Measurements from ENCODE around the gene PPAT.
"Not testable (repeated sequence)": the region's sequence is repeated elsewhere in the genome, so short reads cannot be mapped to it uniquely, and the experiment has no call there.

The PPAT gene

GRCh38 chr4:56435140-56435926 is at the start of gene PPAT:
Gene PPAT (minus strand): TSS chr4:56435615. CDS start chr4:56435477, 138 bp downstream.
- no peaks in the 10 kb centered on the region for H3K36me3 ChIP-seq (ENCODE audit: control insufficient read depth, insufficient read depth, low read length)
- peak within 1 kb of the TSS; percentile 84 for H3K4me3 ChIP-seq (ENCODE audit: low read length)
- no peaks in the 10 kb centered on the region for H3K27me3 ChIP-seq (ENCODE audit: control insufficient read depth, insufficient read depth, low read length)
- H3K9me3 ChIP-seq (ENCODE audit: control insufficient read depth, low read length), result no peaks in the 10 kb centered on the region
- no peaks in the 10 kb centered on the region for H3K4me1 ChIP-seq (ENCODE audit: control insufficient read depth, insufficient read depth, low read length)
- peak within 1 kb of the TSS; percentile 76 for H3K9ac ChIP-seq (ENCODE audit: low read length)

GRCh38 chr4:56480691-56481090 is 45.3 kb upstream of the PPAT start:
- no peaks in the 10 kb centered on the region for H3K4me1 ChIP-seq (ENCODE audit: control insufficient read depth, insufficient read depth, low read length)
- H3K9me3 ChIP-seq (ENCODE audit: control insufficient read depth, low read length), result no peaks in the 10 kb centered on the region
- no peak overlapping the region for H3K4me3 ChIP-seq (ENCODE audit: low read length)
- H3K9ac ChIP-seq (ENCODE audit: low read length), result no peak overlapping the region
- H3K27me3 ChIP-seq (ENCODE audit: control insufficient read depth, insufficient read depth, low read length), result no peaks in the 10 kb centered on the region
- H3K36me3 ChIP-seq (ENCODE audit: control insufficient read depth, insufficient read depth, low read length), result no peaks in the 10 kb centered on the region

DNA sequence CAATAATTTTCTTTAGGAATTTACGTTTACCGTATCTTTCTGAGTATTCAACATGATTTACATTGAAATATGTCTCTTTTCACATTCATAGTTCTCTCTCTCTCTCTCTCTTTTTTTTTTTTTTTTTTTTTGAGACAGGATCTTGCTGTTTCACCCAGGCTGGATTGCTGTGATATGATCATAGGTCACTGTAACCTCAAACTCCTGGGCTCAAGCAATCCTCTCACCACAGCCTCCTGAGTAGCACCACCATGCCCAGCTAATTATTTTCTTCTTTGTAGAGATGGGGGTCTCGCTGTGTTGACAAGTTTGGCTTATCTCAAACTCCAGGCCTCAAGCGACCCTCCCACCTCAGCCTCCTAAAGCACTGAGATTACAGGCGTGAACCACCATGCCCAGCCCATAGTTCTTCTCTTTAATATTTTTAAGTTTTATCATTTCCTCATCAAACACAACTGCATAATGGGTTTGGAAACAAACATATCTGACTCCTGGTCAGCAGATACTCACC is 41.8 kb upstream of the PPAT start:
- Histone ChIP-seq H3K9me3 (ENCODE audit: control insufficient read depth, low read length) (no peaks in the 10 kb centered on the region), H3K36me3 (ENCODE audit: control insufficient read depth, insufficient read depth, low read length) (no peaks in the 10 kb centered on the region), H3K4me1 (ENCODE audit: control insufficient read depth, insufficient read depth, low read length) (no peaks in the 10 kb centered on the region), H3K4me3 (ENCODE audit: low read length) (no peak overlapping the region), H3K27me3 (ENCODE audit: control insufficient read depth, insufficient read depth, low read length) (no peaks in the 10 kb centered on the region), H3K9ac (ENCODE audit: low read length) (no peak overlapping the region)

DNA sequence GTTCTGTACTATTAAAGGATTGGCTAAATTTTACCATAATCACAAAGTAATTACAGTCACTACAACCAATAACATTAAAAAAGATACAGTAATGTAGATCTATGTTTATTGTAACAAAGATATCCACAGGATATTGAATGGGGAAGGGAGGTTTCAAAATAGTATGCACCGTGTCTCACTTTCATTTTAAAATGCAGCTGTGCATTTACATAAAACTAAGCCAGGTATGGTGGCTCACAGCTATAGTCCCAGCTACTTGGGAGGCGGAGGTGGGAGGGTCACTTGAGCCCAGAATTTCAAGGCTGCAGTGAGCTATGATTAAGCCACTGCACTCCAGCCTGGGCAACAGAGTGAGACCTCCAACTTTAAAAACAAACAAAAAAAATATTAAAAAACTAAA is 40.5 kb upstream of the PPAT start:
- no peaks in the 10 kb centered on the region for H3K36me3 ChIP-seq (ENCODE audit: control insufficient read depth, insufficient read depth, low read length)
- no peak overlapping the region for H3K9ac ChIP-seq (ENCODE audit: low read length)
- no peaks in the 10 kb centered on the region for H3K9me3 ChIP-seq (ENCODE audit: control insufficient read depth, low read length)
- no peaks in the 10 kb centered on the region for H3K27me3 ChIP-seq (ENCODE audit: control insufficient read depth, insufficient read depth, low read length)
- H3K4me3 ChIP-seq (ENCODE audit: low read length), result no peak overlapping the region
- H3K4me1 ChIP-seq (ENCODE audit: control insufficient read depth, insufficient read depth, low read length), result no peaks in the 10 kb centered on the region

- no peaks in the 10 kb centered on the region for H3K27me3 ChIP-seq (ENCODE audit: control insufficient read depth, insufficient read depth, low read length)
- H3K4me1 ChIP-seq (ENCODE audit: control insufficient read depth, insufficient read depth, low read length), result peaks cover 11% of the 10 kb centered on the region
- H3K4me3 ChIP-seq (ENCODE audit: low read length), result no peak overlapping the region
- no peaks in the 10 kb centered on the region for H3K9me3 ChIP-seq (ENCODE audit: control insufficient read depth, low read length)
- no peaks in the 10 kb centered on the region for H3K36me3 ChIP-seq (ENCODE audit: control insufficient read depth, insufficient read depth, low read length)
- H3K9ac ChIP-seq (ENCODE audit: low read length), result no peak overlapping the region
Measured at GRCh38 chr4:56469489-56470210, 34.2 kb upstream of the PPAT start.

- no peaks in the 10 kb centered on the region for H3K27me3 ChIP-seq (ENCODE audit: control insufficient read depth, insufficient read depth, low read length)
- peak overlapping the region; percentile 97 for H3K9ac ChIP-seq (ENCODE audit: low read length)
- H3K4me1 ChIP-seq (ENCODE audit: control insufficient read depth, insufficient read depth, low read length), result peaks cover 11% of the 10 kb centered on the region
- H3K4me3 ChIP-seq (ENCODE audit: low read length), result peak overlapping the region; percentile 99
- H3K9me3 ChIP-seq (ENCODE audit: control insufficient read depth, low read length), result no peaks in the 10 kb centered on the region
- no peaks in the 10 kb centered on the region for H3K36me3 ChIP-seq (ENCODE audit: control insufficient read depth, insufficient read depth, low read length)
Measured at GRCh38 chr4:56468097-56468422, 32.6 kb upstream of the PPAT start.

- Histone ChIP-seq H3K36me3 (ENCODE audit: control insufficient read depth, insufficient read depth, low read length) (no peaks in the 10 kb centered on the region), H3K9me3 (ENCODE audit: control insufficient read depth, low read length) (no peaks in the 10 kb centered on the region), H3K4me3 (ENCODE audit: low read length) (peak within 1 kb of the TSS; percentile 99), H3K27me3 (ENCODE audit: control insufficient read depth, insufficient read depth, low read length) (no peaks in the 10 kb centered on the region), H3K4me1 (ENCODE audit: control insufficient read depth, insufficient read depth, low read length) (peaks cover 11% of the 10 kb centered on the region), H3K9ac (ENCODE audit: low read length) (peak within 1 kb of the TSS; percentile 97)
Measured at GRCh38 chr4:56467284-56468096, 32.1 kb upstream of the PPAT start, which contains the start of gene SRP72. Gene SRP72 (plus strand): TSS chr4:56467617. CDS start chr4:56467636, 19 bp downstream.

GRCh38 chr4:56466910-56467283 is 31.5 kb upstream of the PPAT start:
- peaks cover 11% of the 10 kb centered on the region for H3K4me1 ChIP-seq (ENCODE audit: control insufficient read depth, insufficient read depth, low read length)
- peak overlapping the region; percentile 97 for H3K9ac ChIP-seq (ENCODE audit: low read length)
- H3K27me3 ChIP-seq (ENCODE audit: control insufficient read depth, insufficient read depth, low read length), result no peaks in the 10 kb centered on the region
- H3K36me3 ChIP-seq (ENCODE audit: control insufficient read depth, insufficient read depth, low read length), result no peaks in the 10 kb centered on the region
- no peaks in the 10 kb centered on the region for H3K9me3 ChIP-seq (ENCODE audit: control insufficient read depth, low read length)
- H3K4me3 ChIP-seq (ENCODE audit: low read length), result peak overlapping the region; percentile 99

GRCh38 chr4:56466296-56466761 is 30.9 kb upstream of the PPAT start:
- not testable (repeated sequence) for H3K9me3 ChIP-seq (ENCODE audit: control insufficient read depth, low read length); H3K36me3 ChIP-seq (ENCODE audit: control insufficient read depth, insufficient read depth, low read length); H3K27me3 ChIP-seq (ENCODE audit: control insufficient read depth, insufficient read depth, low read length)
- peak overlapping the region; percentile 97 for H3K9ac ChIP-seq (ENCODE audit: low read length)
- H3K4me3 ChIP-seq (ENCODE audit: low read length), result peak overlapping the region; percentile 99
- H3K4me1 ChIP-seq (ENCODE audit: control insufficient read depth, insufficient read depth, low read length), result peaks cover 11% of the 10 kb centered on the region

- Histone ChIP-seq H3K9ac (ENCODE audit: low read length) (no peak overlapping the region), H3K9me3 (ENCODE audit: control insufficient read depth, low read length) (no peaks in the 10 kb centered on the region), H3K4me1 (ENCODE audit: control insufficient read depth, insufficient read depth, low read length) (peaks cover 11% of the 10 kb centered on the region), H3K27me3 (ENCODE audit: control insufficient read depth, insufficient read depth, low read length) (no peaks in the 10 kb centered on the region), H3K4me3 (ENCODE audit: low read length) (no peak overlapping the region), H3K36me3 (ENCODE audit: control insufficient read depth, insufficient read depth, low read length) (no peaks in the 10 kb centered on the region)
Measured at GRCh38 chr4:56465599-56466295, 30.3 kb upstream of the PPAT start.

GRCh38 chr4:56464581-56464980 is 29.2 kb upstream of the PPAT start:
- H3K9ac ChIP-seq (ENCODE audit: low read length), result no peak overlapping the region
- no peaks in the 10 kb centered on the region for H3K9me3 ChIP-seq (ENCODE audit: control insufficient read depth, low read length)
- no peaks in the 10 kb centered on the region for H3K27me3 ChIP-seq (ENCODE audit: control insufficient read depth, insufficient read depth, low read length)
- peaks cover 11% of the 10 kb centered on the region for H3K4me1 ChIP-seq (ENCODE audit: control insufficient read depth, insufficient read depth, low read length)
- H3K36me3 ChIP-seq (ENCODE audit: control insufficient read depth, insufficient read depth, low read length), result no peaks in the 10 kb centered on the region
- no peak overlapping the region for H3K4me3 ChIP-seq (ENCODE audit: low read length)
